ENCODE results near the gene PRIM1.

- TF ChIP-seq YY1 (IDR thresholded peaks at IDR 0.05; ENCODE audit: insufficient read depth, insufficient read length), result no peak
- no peak for TF ChIP-seq SUZ12 (IDR thresholded peaks at IDR 0.05; ENCODE audit: extremely low read depth, insufficient read depth, insufficient read length)
These were observed 23.8 kb downstream of the PRIM1 start for GRCh38 chr12:56728139-56728861.
